Spleen (tissue), 7 donors: Measurements from ENCODE around the gene RNF167.

ENCODE experiments used
- POLR2A ChIP-seq, 3 donors: fragments of 450-650 bp; IDR thresholded peaks; one replicate each; pipeline ENCODE4 v1.5.1; 2017; ENCODE audit warnings: antibody characterized with exemption in 3 of 3, mild to moderate bottlenecking in 1 of 3
- TF ChIP-seq, protein P1 (sequence below), 11 experiments: fragments of 200-600 bp in 7 of 11; fragments of 450-650 bp in 4 of 11; sonication (generic) in 4 of 11; IDR thresholded peaks in 8 of 11; conservative IDR thresholded peaks in 3 of 11; 1 replicate in 7 of 11; 2 replicates in 4 of 11; pipeline versions ENCODE4 v1.4.0 to v1.8.0; 2016 to 2021; ENCODE audit warnings: antibody characterized with exemption in 11 of 11, inconsistent platforms in 4 of 11, mild to moderate bottlenecking in 1 of 11
- donor health status: DM: no; HTN: no; CAD: no; lungs with moderate emphysema.
- donor health status: DM: no; HTN: no; CAD: no.
- donor health status: DM: no; HTN: no; CAD: no.

GRCh38 chr17:4960279-4960922, 20.3 kb downstream of the RNF167 start:
- TF ChIP-seq, protein P1, sequence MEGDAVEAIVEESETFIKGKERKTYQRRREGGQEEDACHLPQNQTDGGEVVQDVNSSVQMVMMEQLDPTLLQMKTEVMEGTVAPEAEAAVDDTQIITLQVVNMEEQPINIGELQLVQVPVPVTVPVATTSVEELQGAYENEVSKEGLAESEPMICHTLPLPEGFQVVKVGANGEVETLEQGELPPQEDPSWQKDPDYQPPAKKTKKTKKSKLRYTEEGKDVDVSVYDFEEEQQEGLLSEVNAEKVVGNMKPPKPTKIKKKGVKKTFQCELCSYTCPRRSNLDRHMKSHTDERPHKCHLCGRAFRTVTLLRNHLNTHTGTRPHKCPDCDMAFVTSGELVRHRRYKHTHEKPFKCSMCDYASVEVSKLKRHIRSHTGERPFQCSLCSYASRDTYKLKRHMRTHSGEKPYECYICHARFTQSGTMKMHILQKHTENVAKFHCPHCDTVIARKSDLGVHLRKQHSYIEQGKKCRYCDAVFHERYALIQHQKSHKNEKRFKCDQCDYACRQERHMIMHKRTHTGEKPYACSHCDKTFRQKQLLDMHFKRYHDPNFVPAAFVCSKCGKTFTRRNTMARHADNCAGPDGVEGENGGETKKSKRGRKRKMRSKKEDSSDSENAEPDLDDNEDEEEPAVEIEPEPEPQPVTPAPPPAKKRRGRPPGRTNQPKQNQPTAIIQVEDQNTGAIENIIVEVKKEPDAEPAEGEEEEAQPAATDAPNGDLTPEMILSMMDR (IDR thresholded peaks at IDR 0.05 in 8 of 11, conservative IDR thresholded peaks at IDR 0.05 in 3 of 11): no peak
- no peak for TF ChIP-seq POLR2A (IDR thresholded peaks at IDR 0.05)
